Spinal cord (tissue), 10 donors: ENCODE measurements around the gene COLEC11. TPM values are rescaled to one million over a fixed set of nuclear protein-coding genes. Genes with fewer than 3 reads are reported as not detected.
"Not testable (repeated sequence)": the region's sequence is repeated elsewhere in the genome, so short reads cannot be mapped to it uniquely, and the experiment has no call there.

Experiments used
- DNase-seq, 6 donors: peaks; one replicate each; pipeline versions ENCODE4 v3.0.0 to v3.0.0-alpha.2; 2013 to 2015; ENCODE audit warnings: low spot score in 6 of 6, low read depth in 4 of 6
- H3K27ac ChIP-seq: one replicate; pipeline ENCODE4 v1.5.1; 2013; ENCODE audit warnings: low read depth, low read length, control low read depth
- H3K27me3 ChIP-seq: one replicate; pipeline ENCODE4 v1.6.1; 2013; ENCODE audit warnings: low read length; ENCODE audit not compliant: control insufficient read depth, insufficient read depth
- H3K36me3 ChIP-seq: one replicate; pipeline ENCODE4 v1.6.1; 2013; ENCODE audit warnings: low read length; ENCODE audit not compliant: control insufficient read depth, insufficient read depth
- H3K4me1 ChIP-seq: one replicate; pipeline ENCODE4 v1.6.1; 2013; ENCODE audit warnings: low read length; ENCODE audit not compliant: control insufficient read depth, insufficient read depth
- H3K4me3 ChIP-seq: one replicate; pipeline ENCODE4 v1.5.1; 2013; ENCODE audit warnings: low read depth, low read length, control low read depth
- H3K9me3 ChIP-seq: one replicate; pipeline ENCODE4 v1.6.1; 2013; ENCODE audit warnings: low read length; ENCODE audit not compliant: control insufficient read depth, insufficient read depth
- WGBS: methylation state at CpG from one replicate; pipeline ENCODE4 v1.1.5; 2013; ENCODE audit warnings: missing lambda C conversion rate; ENCODE audit not compliant: insufficient coverage; 5-methylcytosine and 5-hydroxymethylcytosine counted together
- polyA plus RNA-seq, 2 donors: library from polyadenylated mRNA; unstranded; fragments of 120-200 nt; gene quantifications; one replicate each; pipeline ENCODE4 v1.2.1, GENCODE V29; 2013; ENCODE audit not compliant: insufficient read length in 2 of 2
- total RNA-seq, 2 donors: library from RNA; depleted of rRNA in 1 of 2; stranded (reverse); fragments of 120-200 nt in 1 of 2; fragments of >200 nt in 1 of 2; gene quantifications; one replicate each; pipeline versions ENCODE4 v1.2.3 to v1.2.4, GENCODE V29; 2013 to 2014
- donor health status: healthy.

Gene COLEC11
- total and polyA plus RNA-seq, 4 donors = 1.1 to 31.1 (median 1.7) TPM

GRCh38 chr2:3602553-3603339, 7.8 kb downstream of the COLEC11 start:
- WGBS = 83% methylated on average over 23 of the region's 25 CpGs
- H3K9me3 ChIP-seq = no peaks in the 10 kb centered on the region
- no peak for DNase-seq

GRCh38 chr2:3603536-3604206, 8.8 kb downstream of the COLEC11 start:
- no peak overlapping the region for H3K4me3 ChIP-seq
- no peaks in the 10 kb centered on the region for H3K9me3 ChIP-seq
- H3K27me3 ChIP-seq = no peaks in the 10 kb centered on the region
- WGBS = 92% methylated on average over 15 of the region's 19 CpGs
- no peaks in the 10 kb centered on the region for H3K36me3 ChIP-seq
- H3K27ac ChIP-seq = no peak overlapping the region
- no peak for DNase-seq
- H3K4me1 ChIP-seq = peaks cover 16% of the 10 kb centered on the region

More at GRCh38 chr2:3602553-3603339, 7.8 kb downstream of the COLEC11 start:
- H3K27ac ChIP-seq = no peak overlapping the region
- H3K36me3 ChIP-seq = no peaks in the 10 kb centered on the region
- H3K4me1 ChIP-seq = peaks cover 16% of the 10 kb centered on the region
- H3K27me3 ChIP-seq = no peaks in the 10 kb centered on the region
- H3K4me3 ChIP-seq = no peak overlapping the region

- Histone ChIP-seq H3K9me3 (no peaks in the 10 kb centered on the region), H3K4me1 (peaks cover 16% of the 10 kb centered on the region), H3K27ac (no peak overlapping the region), H3K4me3 (no peak overlapping the region), H3K36me3 (no peaks in the 10 kb centered on the region), H3K27me3 (no peaks in the 10 kb centered on the region)
- WGBS = 96% methylated on average over 12 of the region's 16 CpGs
- no peak for DNase-seq
Observed at GRCh38 chr2:3604207-3604877, 9.4 kb downstream of the COLEC11 start.

- WGBS = 60% methylated on average over 11 of the region's 44 CpGs
- no peak for DNase-seq
- H3K27me3 ChIP-seq = no peaks in the 10 kb centered on the region
- no peaks in the 10 kb centered on the region for H3K36me3 ChIP-seq
- peak overlapping the region; percentile 33 for H3K27ac ChIP-seq
- H3K4me1 ChIP-seq = peaks cover 16% of the 10 kb centered on the region
- no peak overlapping the region for H3K4me3 ChIP-seq
- H3K9me3 ChIP-seq = no peaks in the 10 kb centered on the region
Observed at GRCh38 chr2:3604991-3605961, 10.4 kb downstream of the COLEC11 start.

- WGBS = 81% methylated on average over 11 of the region's 11 CpGs
- Histone ChIP-seq H3K4me1 (peaks cover 22% of the 10 kb centered on the region), H3K27me3 (no peaks in the 10 kb centered on the region), H3K36me3 (no peaks in the 10 kb centered on the region), H3K4me3 (no peak overlapping the region), H3K27ac (peak overlapping the region; percentile 33), H3K9me3 (no peaks in the 10 kb centered on the region)
- DNase-seq = no peak
Observed at GRCh38 chr2:3606028-3606369, 11.1 kb downstream of the COLEC11 start.

- Histone ChIP-seq H3K27ac (no peak overlapping the region), H3K4me3 (no peak overlapping the region), H3K9me3 (no peaks in the 10 kb centered on the region), H3K36me3 (no peaks in the 10 kb centered on the region), H3K4me1 (peaks cover 28% of the 10 kb centered on the region), H3K27me3 (no peaks in the 10 kb centered on the region)
- DNase-seq = peak in 2 of 6 donors; percentile 32 to 35
- WGBS = 73% methylated on average over 35 of the region's 37 CpGs
Observed at GRCh38 chr2:3606370-3607201, 11.7 kb downstream of the COLEC11 start.

- no peak overlapping the region for H3K27ac ChIP-seq
- H3K36me3 ChIP-seq = no peaks in the 10 kb centered on the region
- H3K9me3 ChIP-seq = no peaks in the 10 kb centered on the region
- no peaks in the 10 kb centered on the region for H3K27me3 ChIP-seq
- H3K4me3 ChIP-seq = no peak overlapping the region
- WGBS = 86% methylated on average over 15 of the region's 19 CpGs
- no peak for DNase-seq
- H3K4me1 ChIP-seq = peaks cover 29% of the 10 kb centered on the region
Observed at GRCh38 chr2:3608373-3609278, 13.7 kb downstream of the COLEC11 start.

GRCh38 chr2:3609279-3609673, 14.4 kb downstream of the COLEC11 start:
- peaks cover 29% of the 10 kb centered on the region for H3K4me1 ChIP-seq
- not testable (repeated sequence) for DNase-seq, H3K9me3 ChIP-seq, H3K36me3 ChIP-seq, H3K4me3 ChIP-seq, H3K27me3 ChIP-seq, H3K27ac ChIP-seq
- no CpG with 5 or more reads among the region's 4 CpGs for WGBS
